GM18861 (cell line): ENCODE measurements around the gene DBT.
"Not testable (repeated sequence)": the region's sequence is repeated elsewhere in the genome, so short reads cannot be mapped to it uniquely, and the experiment has no call there.

Source experiments
- ATAC-seq: cut with Tn5 transposase; IDR thresholded peaks from one replicate; pipeline ENCODE4 v1.9.1; 2021; ENCODE audit not compliant: unreplicated experiment

DBT gene

GRCh38 chr1:100252901-100253300 is 3.3 kb upstream of the DBT start:
- ATAC-seq: no peak

DNA sequence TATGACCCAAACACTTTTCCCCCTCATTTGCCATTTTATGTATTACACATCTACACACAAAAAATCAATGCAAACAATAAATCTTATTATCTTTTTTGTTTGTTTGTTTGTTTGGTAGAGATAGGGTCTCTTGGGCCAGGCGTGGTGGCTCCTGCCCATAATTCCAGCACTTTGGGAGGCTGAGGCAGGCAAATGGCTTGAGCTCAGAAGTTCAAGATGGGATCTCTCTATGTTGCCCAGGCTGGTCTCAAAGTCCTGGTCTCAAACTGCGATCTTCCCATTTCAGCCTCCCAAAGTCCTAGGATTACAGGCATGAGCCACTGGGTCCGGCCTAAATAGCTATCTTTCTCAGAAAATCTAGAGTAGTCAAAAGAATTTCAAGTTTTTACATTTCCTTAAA is 1.2 kb upstream of the DBT start:
- no peak for ATAC-seq

DNA sequence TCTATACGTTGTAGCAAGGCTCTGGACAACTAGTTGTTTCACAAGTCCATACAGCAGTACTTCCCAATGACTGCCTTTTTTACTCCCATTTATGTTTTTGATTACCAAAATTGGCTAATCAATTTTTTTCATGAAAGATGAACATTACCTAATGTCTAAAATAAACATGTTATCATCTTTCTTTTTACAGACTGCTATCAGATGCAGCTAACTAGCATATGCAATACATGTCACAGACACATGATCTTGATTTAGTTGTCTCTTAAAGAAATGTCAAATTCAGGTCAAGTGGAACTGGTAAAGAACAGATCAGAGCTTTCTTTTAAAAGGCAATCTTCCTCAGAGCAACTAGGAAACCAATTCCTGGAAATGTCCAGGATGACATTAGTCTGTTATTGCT is 630 bp upstream of the DBT start:
- no peak for ATAC-seq

DNA sequence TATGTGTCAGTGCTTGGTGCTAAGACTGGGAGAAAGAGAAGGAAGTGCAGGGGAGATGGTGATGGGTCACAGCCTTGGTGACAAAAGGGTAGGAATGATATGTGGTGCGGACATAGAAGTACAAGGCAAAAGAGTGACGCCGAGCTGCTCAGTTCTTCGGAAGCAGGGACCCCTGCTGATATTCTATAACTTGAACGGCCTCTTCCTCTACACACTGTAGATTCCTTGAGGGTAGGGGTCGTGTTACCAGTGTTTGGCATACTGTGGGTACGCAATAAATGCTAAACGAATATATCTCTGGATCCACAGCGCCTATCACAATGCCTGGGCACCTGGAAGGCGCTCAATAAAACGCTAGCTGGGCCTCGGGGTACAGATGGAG is 488 bp downstream of the DBT start:
- ATAC-seq: no peak

- ATAC-seq: no peak
These were observed 2.9 kb downstream of the DBT start for GRCh38 chr1:100246738-100247137.

GRCh38 chr1:100240631-100241030 is 9.0 kb downstream of the DBT start:
- no peak for ATAC-seq

DNA sequence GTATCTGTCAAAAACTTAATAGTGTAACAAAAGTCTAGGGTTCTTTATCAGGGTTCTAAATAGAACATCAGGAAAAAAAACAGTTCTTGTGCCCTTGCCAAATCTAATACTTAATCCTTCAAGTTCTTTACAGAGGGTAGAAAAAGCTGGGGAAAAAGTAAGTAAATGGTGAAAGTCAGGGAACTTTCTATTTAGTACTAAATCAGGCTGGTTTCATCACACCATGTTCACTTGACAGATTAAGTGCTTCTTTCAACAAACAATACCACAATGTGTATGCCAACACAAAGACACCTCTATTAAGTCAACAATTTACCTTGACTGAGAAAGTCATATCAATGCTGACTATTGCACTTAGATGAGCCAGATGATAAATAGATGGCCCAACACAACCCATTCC is 9.7 kb downstream of the DBT start:
- no peak for ATAC-seq

DNA sequence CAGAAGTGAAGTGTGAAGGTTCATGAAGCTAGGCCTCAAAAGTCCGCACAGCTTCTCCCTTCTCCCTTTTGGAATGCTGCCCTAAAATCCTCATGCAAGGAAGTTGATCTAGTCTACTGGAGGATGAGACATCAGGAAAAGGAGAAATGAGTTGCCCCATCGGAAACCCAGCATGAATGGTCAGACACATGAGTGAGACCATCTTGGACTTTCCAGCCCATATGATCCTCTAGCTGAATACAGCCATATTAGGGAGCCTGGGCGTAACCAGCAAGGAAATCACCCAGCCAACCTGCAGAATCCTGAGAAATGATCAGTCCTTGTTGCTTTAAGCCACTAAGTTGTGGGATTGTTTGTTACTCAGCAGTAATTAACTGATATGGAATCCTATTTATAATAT is 12.5 kb downstream of the DBT start:
- ATAC-seq: no peak

DNA sequence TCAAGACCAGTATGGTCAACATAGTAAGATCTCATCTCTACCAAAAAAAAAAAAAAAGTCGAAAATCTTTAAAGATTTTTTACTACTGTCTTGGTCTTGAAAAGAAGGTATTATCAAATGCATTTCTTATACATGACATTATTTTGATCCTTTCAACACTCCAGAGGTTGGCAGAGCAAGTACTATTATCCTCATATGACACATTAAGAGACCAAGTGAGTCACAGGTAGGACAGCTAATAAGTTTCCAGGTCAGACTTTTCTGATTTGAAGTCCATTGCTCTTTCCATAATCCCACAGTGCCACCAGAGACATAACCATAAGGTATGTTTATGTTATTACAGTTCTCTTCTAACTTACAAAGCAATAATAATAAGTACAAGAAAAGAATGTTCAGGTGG is 15.2 kb downstream of the DBT start:
- no peak for ATAC-seq

- ATAC-seq: not testable (repeated sequence)
These were observed 16.1 kb downstream of the DBT start for GRCh38 chr1:100233566-100233965.

DNA sequence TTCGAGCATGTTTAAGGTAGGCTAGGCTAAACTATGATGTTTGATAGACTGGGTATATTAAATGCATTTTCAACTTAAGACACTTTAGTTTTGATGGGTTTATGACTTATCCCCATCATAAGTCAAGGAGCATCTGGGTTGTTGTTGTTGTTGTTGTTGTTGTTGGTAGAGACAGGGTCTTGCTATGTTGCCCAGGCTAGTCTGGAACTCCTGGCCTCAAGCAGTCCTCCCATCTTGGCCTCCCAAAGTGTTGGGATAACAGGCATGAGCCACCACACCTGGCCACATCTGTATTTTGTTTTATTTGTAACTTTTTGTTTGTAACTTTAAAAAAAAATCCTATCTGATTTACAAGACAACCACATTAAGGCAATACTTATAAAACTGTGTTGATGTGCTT is 17.5 kb downstream of the DBT start:
- no peak for ATAC-seq

GRCh38 chr1:100231721-100232120 is 17.9 kb downstream of the DBT start:
- ATAC-seq: no peak

- no peak for ATAC-seq
These were observed 18.9 kb downstream of the DBT start for GRCh38 chr1:100230765-100231164.

DNA sequence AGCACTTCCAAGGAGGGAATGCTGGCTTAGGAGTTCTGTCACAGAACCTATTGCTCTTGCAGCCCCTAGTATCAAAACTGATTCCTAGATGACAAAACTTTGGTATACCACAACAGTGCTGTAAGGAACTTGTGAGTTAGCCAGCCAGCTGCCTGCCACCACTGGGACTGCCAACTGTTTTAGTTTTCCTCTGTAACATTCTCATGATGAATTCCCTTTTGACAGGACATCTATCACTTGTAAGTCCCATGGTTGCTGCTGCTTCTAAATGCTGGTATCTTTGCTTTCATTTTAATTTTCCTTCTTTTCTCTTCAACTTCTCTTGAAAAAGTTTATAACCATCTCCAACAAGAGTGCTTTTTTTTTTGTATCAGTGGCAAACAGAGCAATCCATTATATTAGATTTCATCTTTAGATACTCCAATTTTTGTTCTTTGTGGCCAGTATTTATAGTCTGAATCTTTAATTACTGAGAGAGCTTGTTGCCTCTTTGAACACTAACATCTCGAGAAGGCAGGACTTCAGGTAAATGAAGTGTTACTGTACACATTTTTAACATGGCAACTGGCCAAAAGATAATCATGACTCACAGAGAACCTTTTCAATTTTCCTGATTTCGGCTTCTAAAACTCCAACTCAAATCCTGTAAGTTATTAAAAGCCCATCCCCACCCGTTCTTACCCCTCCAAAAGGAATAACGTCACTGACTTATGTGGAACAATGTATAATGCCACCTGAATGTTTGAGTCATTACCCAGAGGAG is 19.8 kb downstream of the DBT start:
- ATAC-seq: no peak

DNA sequence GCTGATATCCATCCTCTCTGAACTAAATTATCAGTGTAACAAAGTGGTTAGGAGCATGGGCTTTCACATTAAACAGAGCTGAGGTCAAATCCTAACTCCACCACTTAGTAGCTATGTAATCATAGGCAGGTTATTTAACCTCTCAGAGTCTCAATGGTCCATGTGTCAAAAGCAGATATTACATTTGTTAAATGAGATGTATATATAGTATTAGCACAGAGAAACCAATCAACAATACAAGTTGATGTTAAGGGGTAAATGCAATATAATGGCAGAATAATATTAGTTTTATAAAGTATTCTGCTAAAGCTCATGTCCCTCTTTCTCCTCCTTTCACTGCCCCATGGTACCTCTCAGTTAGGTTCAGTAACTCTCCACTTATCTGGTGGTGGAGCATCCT is 27.2 kb downstream of the DBT start:
- ATAC-seq: no peak

DNA sequence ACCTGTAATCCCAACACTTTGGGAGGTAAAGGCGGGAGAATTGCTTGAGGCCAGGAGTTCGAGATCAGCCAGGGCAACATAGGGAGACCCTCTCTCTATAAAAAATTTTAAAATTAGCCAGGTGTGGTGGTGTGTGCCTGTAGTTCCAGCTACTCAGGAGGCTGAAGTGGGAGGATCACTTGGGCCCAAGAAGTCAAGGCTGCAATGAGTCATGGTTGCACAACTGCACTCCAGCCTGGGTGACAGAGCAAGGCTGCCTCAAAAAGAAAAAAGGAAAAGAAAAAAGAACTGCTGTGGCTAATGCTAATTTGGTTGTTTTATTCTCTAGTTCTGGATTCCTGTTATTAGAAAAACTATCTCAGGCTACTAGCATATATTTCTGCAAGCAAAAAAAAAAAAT is 29.8 kb downstream of the DBT start:
- no peak for ATAC-seq

DNA sequence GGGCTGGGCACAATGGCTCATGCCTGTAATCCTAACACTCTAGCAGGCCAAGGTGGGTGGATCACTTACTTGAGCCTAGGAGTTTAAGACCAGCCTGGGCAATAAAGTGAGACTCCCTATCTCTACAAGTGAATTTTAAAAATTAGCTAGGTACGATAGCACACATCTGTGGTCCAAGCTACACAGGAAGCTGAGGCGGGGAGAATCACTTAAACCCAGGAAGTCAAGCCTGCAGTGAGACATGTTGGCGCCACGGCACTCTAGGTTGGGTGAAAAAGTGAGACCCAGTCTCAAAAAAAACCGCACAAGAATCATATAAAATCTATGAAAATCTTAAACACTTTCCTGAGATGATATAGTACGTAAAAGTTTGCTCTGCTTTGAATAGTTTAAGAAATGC is 30.2 kb downstream of the DBT start:
- ATAC-seq: no peak

GRCh38 chr1:100217834-100218233 is 31.8 kb downstream of the DBT start:
- no peak for ATAC-seq

GRCh38 chr1:100215101-100215500 is 34.5 kb downstream of the DBT start:
- no peak for ATAC-seq

GRCh38 chr1:100213141-100213540 is 36.5 kb downstream of the DBT start:
- no peak for ATAC-seq

DNA sequence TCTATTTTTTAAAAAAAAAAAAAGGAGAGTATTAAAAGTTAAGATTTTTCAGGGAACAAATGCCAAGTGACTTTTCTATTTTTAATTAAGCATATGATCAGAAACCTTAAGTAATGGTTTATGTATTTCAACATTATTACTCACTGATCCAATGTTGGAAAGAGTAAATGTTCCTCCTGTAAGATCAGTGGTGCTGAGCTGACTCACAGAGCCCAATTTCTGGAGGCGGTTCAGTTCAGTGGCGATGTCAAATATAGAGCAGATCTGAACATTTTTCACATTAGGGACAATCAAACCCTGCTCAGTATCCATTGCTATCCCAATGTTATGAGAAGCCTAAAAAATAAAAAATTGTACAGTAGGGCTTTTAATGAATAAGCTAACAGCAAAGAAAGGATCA is 43.3 kb downstream of the DBT start:
- ATAC-seq: no peak

DNA sequence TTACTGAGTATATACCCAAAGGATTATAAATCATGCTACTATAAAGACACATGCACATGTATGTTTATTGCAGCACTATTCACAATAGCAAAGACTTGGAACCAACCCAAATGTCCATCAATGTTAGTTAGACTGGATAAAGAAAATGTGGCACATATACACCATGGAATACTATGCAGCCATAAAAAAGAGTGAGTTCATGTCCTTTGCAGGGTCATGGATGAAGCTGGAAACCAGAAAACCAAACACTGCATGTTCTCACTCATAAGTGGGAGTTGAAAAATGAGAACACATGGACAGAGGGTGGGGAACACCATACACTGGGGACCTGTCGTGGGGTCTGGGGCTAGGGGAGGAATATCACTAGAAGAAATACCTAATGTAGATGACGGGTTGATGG is 44.0 kb downstream of the DBT start:
- ATAC-seq: not testable (repeated sequence)

DNA sequence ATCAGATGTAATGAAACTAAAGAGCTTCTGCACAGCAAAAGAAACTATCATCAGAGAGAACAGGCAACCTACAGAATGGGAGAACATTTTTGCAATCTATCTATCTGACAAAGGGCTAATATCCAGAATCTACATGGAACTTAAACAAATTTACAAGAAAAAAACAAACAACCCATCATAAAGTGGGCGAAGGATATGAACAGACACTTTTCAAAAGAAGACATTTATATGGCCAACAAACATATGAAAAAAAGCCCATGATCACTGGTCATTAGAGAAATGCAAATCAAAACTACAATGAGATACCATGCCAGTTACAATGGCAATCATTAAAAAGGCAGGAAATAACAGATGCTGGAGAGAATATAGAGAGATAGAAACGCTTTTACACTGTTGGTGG is 44.5 kb downstream of the DBT start:
- ATAC-seq: not testable (repeated sequence)
